Hepatocyte (in vitro differentiated cells): Measurements from ENCODE around the gene CLASRP. TPM values are rescaled to one million over a fixed set of nuclear protein-coding genes. Genes with fewer than 3 reads are reported as not detected.

Source experiments
- DNase-seq: peaks from one replicate; pipeline ENCODE4 v3.0.0-alpha.2; 2016; ENCODE audit warnings: low spot score
- H2AFZ ChIP-seq: fragments of 200-600 bp; sonication (generic); 2 replicates; pipeline ENCODE4 v1.6.0; 2016; ENCODE audit warnings: antibody characterized with exemption, mild to moderate bottlenecking
- H3K27ac ChIP-seq: fragments of 200-600 bp; sonication (generic); 2 replicates; pipeline ENCODE4 v1.5.1; 2016; ENCODE audit warnings: mild to moderate bottlenecking
- H3K27me3 ChIP-seq: fragments of 200-600 bp; sonication (generic); 2 replicates; pipeline ENCODE4 v1.6.1; 2016
- H3K36me3 ChIP-seq: fragments of 200-600 bp; sonication (generic); replicated peaks from 2 replicates; pipeline ENCODE4 v1.5.1; 2016; ENCODE audit warnings: low read depth; ENCODE audit not compliant: insufficient read depth
- H3K4me1 ChIP-seq: fragments of 200-600 bp; sonication (generic); 2 replicates; pipeline ENCODE4 v1.5.1; 2016; ENCODE audit warnings: mild to moderate bottlenecking, moderate library complexity; ENCODE audit not compliant: insufficient read depth
- H3K4me2 ChIP-seq: fragments of 200-600 bp; sonication (generic); 2 replicates; pipeline ENCODE4 v1.6.0; 2016
- H3K4me3 ChIP-seq: fragments of 200-600 bp; sonication (generic); 2 replicates; pipeline ENCODE4 v1.5.1; 2016; ENCODE audit warnings: mild to moderate bottlenecking
- H3K79me2 ChIP-seq: fragments of 200-600 bp; sonication (generic); 2 replicates; pipeline ENCODE4 v1.6.0; 2017; ENCODE audit warnings: mild to moderate bottlenecking
- H3K9me2 ChIP-seq: fragments of 200-600 bp; sonication (generic); replicated peaks from 2 replicates; pipeline ENCODE4 v1.6.0; 2017; ENCODE audit warnings: mild to moderate bottlenecking; ENCODE audit not compliant: insufficient read depth
- H3K9me3 ChIP-seq: fragments of 200-600 bp; sonication (generic); 2 replicates; pipeline ENCODE4 v1.5.1; 2016; ENCODE audit warnings: low read depth, mild to moderate bottlenecking
- H4K20me1 ChIP-seq: fragments of 200-600 bp; sonication (generic); 2 replicates; pipeline ENCODE4 v1.6.0; 2016; ENCODE audit warnings: mild to moderate bottlenecking; ENCODE audit not compliant: insufficient read depth, poor library complexity, severe bottlenecking
- EZH2 ChIP-seq: fragments of 200-600 bp; sonication (generic); IDR thresholded peaks from 2 replicates; pipeline ENCODE4 v1.6.1; 2016; ENCODE audit warnings: antibody characterized with exemption, mild to moderate bottlenecking, borderline replicate concordance
- EZH2phosphoT487 ChIP-seq: fragments of 200-600 bp; sonication (generic); IDR thresholded peaks from one replicate; pipeline ENCODE4 v1.6.1; 2018; ENCODE audit warnings: antibody characterized with exemption, mild to moderate bottlenecking, low read depth, moderate library complexity; ENCODE audit not compliant: unreplicated experiment, severe bottlenecking
- WGBS: methylation state at CpG from one replicate; pipeline ENCODE4 v1.1.6; 2016; ENCODE audit warnings: low lambda C conversion rate; ENCODE audit errors: missing lambda C conversion rate; 5-methylcytosine and 5-hydroxymethylcytosine counted together
- polyA plus RNA-seq: library from polyadenylated mRNA; unstranded; fragments of >200 nt; fragmentation: Nextera tagmentation; extraction: Ambion mirVana; gene quantifications from 2 replicates; pipeline ENCODE4 v1.2.1, GENCODE V29; 2016
- total RNA-seq: library from RNA; depleted of rRNA; stranded (reverse); fragments of >200 nt; gene quantifications from 2 replicates; pipeline ENCODE4 v1.2.3, GENCODE V29; 2014
- TF ChIP-seq, protein P1 (sequence below): fragments of 200-600 bp; sonication (generic); IDR thresholded peaks from 2 replicates; pipeline ENCODE4 v1.5.1; 2016; ENCODE audit warnings: antibody characterized with exemption, mild to moderate bottlenecking; ENCODE audit not compliant: poor library complexity

Gene CLASRP
- total and polyA plus RNA-seq, 2 experiments from 2014 or later: 45.8 to 56.2 TPM

DNA sequence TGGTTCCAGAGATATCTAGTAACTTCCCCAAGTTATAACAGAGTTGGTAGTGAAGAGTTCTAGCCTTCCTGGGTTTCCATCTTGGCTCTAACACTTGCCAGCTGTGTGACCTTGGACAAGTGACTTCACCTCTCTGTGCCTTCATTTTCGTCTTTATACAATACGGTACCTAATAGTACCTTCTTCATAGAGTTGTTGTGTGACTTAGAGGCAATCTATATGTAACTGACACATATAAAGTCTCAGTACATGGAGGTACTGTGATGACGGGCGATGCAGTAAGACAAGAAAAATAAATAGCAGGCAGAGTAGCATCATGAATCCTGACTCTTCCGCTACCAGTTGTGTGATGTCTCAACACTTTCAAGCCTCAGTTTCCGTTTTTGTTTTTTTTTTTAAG, 8.0 kb upstream of the CLASRP start:
- Histone ChIP-seq H2AFZ (no peak overlapping the region), H3K9me2 (no peaks in the 10 kb centered on the region), H3K79me2 (no peaks in the 10 kb centered on the region), H3K9me3 (no peaks in the 10 kb centered on the region), H3K27me3 (no peaks in the 10 kb centered on the region), H3K27ac (no peak overlapping the region), H3K4me3 (no peak overlapping the region), H4K20me1 (no peaks in the 10 kb centered on the region), H3K4me1 (no peaks in the 10 kb centered on the region), H3K36me3 (no peaks in the 10 kb centered on the region), H3K4me2 (no peak overlapping the region)
- no peak for DNase-seq
- 95% methylated on average over 6 of the region's 6 CpGs for WGBS
- TF ChIP-seq, protein P1, sequence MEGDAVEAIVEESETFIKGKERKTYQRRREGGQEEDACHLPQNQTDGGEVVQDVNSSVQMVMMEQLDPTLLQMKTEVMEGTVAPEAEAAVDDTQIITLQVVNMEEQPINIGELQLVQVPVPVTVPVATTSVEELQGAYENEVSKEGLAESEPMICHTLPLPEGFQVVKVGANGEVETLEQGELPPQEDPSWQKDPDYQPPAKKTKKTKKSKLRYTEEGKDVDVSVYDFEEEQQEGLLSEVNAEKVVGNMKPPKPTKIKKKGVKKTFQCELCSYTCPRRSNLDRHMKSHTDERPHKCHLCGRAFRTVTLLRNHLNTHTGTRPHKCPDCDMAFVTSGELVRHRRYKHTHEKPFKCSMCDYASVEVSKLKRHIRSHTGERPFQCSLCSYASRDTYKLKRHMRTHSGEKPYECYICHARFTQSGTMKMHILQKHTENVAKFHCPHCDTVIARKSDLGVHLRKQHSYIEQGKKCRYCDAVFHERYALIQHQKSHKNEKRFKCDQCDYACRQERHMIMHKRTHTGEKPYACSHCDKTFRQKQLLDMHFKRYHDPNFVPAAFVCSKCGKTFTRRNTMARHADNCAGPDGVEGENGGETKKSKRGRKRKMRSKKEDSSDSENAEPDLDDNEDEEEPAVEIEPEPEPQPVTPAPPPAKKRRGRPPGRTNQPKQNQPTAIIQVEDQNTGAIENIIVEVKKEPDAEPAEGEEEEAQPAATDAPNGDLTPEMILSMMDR: no peak
- TF ChIP-seq EZH2: no peak
- no peak for TF ChIP-seq EZH2phosphoT487

- DNase-seq: no peak
- Histone ChIP-seq H3K9me2 (no peaks in the 10 kb centered on the region), H3K36me3 (no peaks in the 10 kb centered on the region), H3K27ac (no peak overlapping the region), H3K79me2 (no peaks in the 10 kb centered on the region), H3K4me3 (no peak overlapping the region), H2AFZ (no peak overlapping the region), H4K20me1 (no peaks in the 10 kb centered on the region), H3K27me3 (no peaks in the 10 kb centered on the region), H3K9me3 (no peaks in the 10 kb centered on the region), H3K4me2 (no peak overlapping the region), H3K4me1 (no peaks in the 10 kb centered on the region)
- TF ChIP-seq EZH2phosphoT487 (no peak), EZH2 (no peak)
- TF ChIP-seq, protein P1: no peak
- 84% methylated on average over 18 of the region's 18 CpGs for WGBS
Observed at GRCh38 chr19:45032421-45032820, 6.4 kb upstream of the CLASRP start.

DNA sequence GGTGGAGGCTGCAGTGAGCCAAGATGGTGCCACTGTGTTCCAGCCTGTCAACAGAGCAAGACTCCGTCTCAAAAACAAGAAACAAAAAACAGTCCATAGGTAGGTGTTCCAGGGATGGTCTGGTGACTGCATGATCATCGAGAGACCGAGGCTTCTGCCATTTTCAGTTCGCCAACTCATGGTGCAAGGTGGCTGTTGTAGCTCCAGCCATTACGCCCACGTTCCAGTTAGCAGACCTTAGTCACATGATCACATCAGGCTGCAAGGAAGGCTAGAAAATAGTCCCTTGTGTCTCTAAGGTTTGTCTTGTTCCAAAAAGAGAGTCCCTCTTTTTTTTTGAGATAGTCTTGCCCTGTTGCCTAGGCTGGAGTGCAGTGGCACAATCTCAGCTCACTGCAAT, 3.1 kb upstream of the CLASRP start:
- H3K36me3 ChIP-seq: no peaks in the 10 kb centered on the region

More for the DNA sequence above, 3.1 kb upstream of the CLASRP start:
- no peak overlapping the region for H3K27ac ChIP-seq
- no peaks in the 10 kb centered on the region for H3K27me3 ChIP-seq
- H3K4me2 ChIP-seq: no peak overlapping the region
- peaks cover 14% of the 10 kb centered on the region for H4K20me1 ChIP-seq
- H3K9me3 ChIP-seq: no peaks in the 10 kb centered on the region
- H3K9me2 ChIP-seq: no peaks in the 10 kb centered on the region
- WGBS: 96% methylated on average over 6 of the region's 6 CpGs
- peaks cover 17% of the 10 kb centered on the region for H3K79me2 ChIP-seq
- H3K4me3 ChIP-seq: no peak overlapping the region
- H2AFZ ChIP-seq: no peak overlapping the region
- no peak for DNase-seq
- TF ChIP-seq, protein P1: no peak
- TF ChIP-seq EZH2: no peak
- TF ChIP-seq EZH2phosphoT487: no peak
- H3K4me1 ChIP-seq: peaks cover 9% of the 10 kb centered on the region
